HepG2 (cell line): ENCODE measurements around the gene ZNF574. TPM values are rescaled to one million over a fixed set of nuclear protein-coding genes. Genes with fewer than 3 reads are reported as not detected.

Experiments used
- ATAC-seq: fragments of 200-7000 bp; cut with Tn5 transposase; 3 replicates; pipeline ENCODE4 v1.9.1; 2020; ENCODE audit warnings: mild to moderate bottlenecking, moderate library complexity
- Bru-seq: library from RNA; stranded (reverse); fragments of 400-500 nt; gene quantifications from one replicate; lab custom pipeline; 2021; lab: Mats Ljungman, UMichigan
- BruChase-seq, 2 experiments: library from RNA; stranded (reverse); fragments of 400-500 nt; gene quantifications; one replicate each; lab custom pipeline; 2021; lab: Mats Ljungman, UMichigan
- BruUV-seq: library from RNA; stranded (reverse); fragments of 400-500 nt; replicated peaks from 2 replicates; lab custom pipeline; 2021; lab: Mats Ljungman, UMichigan
- CTCF ChIA-PET: fragments of 300-600 bp; formaldehyde crosslinking; extraction: SDS; loops from one replicate; lab custom pipeline; 2021; ENCODE audit warnings: low total read pairs, inconsistent platforms, low intra/inter-chr PET ratio; lab: Yijun Ruan, JAX
- POLR2A ChIA-PET: fragments of 350-600 bp; sonication (Branson Sonifier 250); formaldehyde crosslinking; loops from one replicate; lab custom pipeline; 2020; ENCODE audit warnings: antibody characterized with exemption, inconsistent platforms; lab: Yijun Ruan, JAX
- DNase-seq: peaks from one replicate; pipeline ENCODE4 v3.0.0-alpha.2; 2015; ENCODE audit warnings: low spot score
- FAIRE-seq: peaks from 3 replicates; lab custom pipeline; 2011; peaks lifted over from hg19 to GRCh38; lab: Jason Lieb, UNC
- H2AFZ ChIP-seq: one replicate; pipeline ENCODE4 v1.6.1; 2011; ENCODE audit warnings: low read length, inconsistent platforms
- H3K27ac ChIP-seq: fragments of 300-600 bp; 3 replicates; pipeline ENCODE4 v1.8.0; 2011; ENCODE audit warnings: mixed run types, mild to moderate bottlenecking, mixed read lengths, low read length, inconsistent platforms; ENCODE audit not compliant: insufficient read depth; ENCODE audit errors: extremely low read length
- H3K27me3 ChIP-seq, 2 experiments: fragments of 200-600 bp in 1 of 2; 2 replicates in 1 of 2; 3 replicates in 1 of 2; pipeline versions ENCODE4 v1.6.0 to v1.8.0; 2011; ENCODE audit warnings: low read length in 2 of 2, mild to moderate bottlenecking in 2 of 2, moderate library complexity in 2 of 2, inconsistent platforms in 1 of 2; ENCODE audit not compliant: insufficient read depth in 2 of 2, control insufficient read depth in 1 of 2
- H3K36me3 ChIP-seq, 2 experiments: fragments of 200-600 bp in 1 of 2; replicated peaks in 1 of 2; 2 replicates in 1 of 2; 3 replicates in 1 of 2; pipeline versions ENCODE4 v1.5.1 to v1.8.0; 2011; ENCODE audit warnings: low read length in 2 of 2, inconsistent platforms in 1 of 2; ENCODE audit not compliant: insufficient read depth in 2 of 2, control insufficient read depth in 1 of 2
- H3K4me1 ChIP-seq: 2 replicates; pipeline ENCODE4 v1.5.1; 2012; ENCODE audit warnings: low read length, inconsistent platforms; ENCODE audit not compliant: insufficient read depth
- H3K4me2 ChIP-seq: 2 replicates; pipeline ENCODE4 v1.6.0; 2011; ENCODE audit warnings: low read depth, low read length, inconsistent platforms
- H3K4me3 ChIP-seq, 3 experiments: fragments of 200-600 bp in 1 of 3; sonication (generic), shearing (Covaris generic) in 1 of 3; replicated peaks in 1 of 3; 2 replicates each; pipeline ENCODE4 v1.5.1; 2011 to 2016; ENCODE audit warnings: low read length in 3 of 3, inconsistent platforms in 2 of 3, low read depth in 2 of 3, mild to moderate bottlenecking in 2 of 3, control low read depth in 1 of 3, mixed read lengths in 1 of 3; ENCODE audit not compliant: insufficient read depth in 1 of 3
- H3K79me2 ChIP-seq: one replicate; pipeline ENCODE4 v1.6.1; 2011; ENCODE audit warnings: low read length, inconsistent platforms; ENCODE audit not compliant: insufficient read depth
- H3K9ac ChIP-seq: 2 replicates; pipeline ENCODE4 v1.6.0; 2011; ENCODE audit warnings: mild to moderate bottlenecking, low read depth, low read length, inconsistent platforms; ENCODE audit not compliant: insufficient read depth
- H3K9me3 ChIP-seq: 2 replicates; pipeline ENCODE4 v1.5.1; 2012; ENCODE audit warnings: mild to moderate bottlenecking, low read length
- H4K20me1 ChIP-seq: 2 replicates; pipeline ENCODE4 v1.6.0; 2011; ENCODE audit warnings: inconsistent platforms, mild to moderate bottlenecking, low read length, moderate library complexity; ENCODE audit not compliant: insufficient read depth
- KLF16 ChIP-seq, 2 experiments: sonication (generic) in 1 of 2; formaldehyde crosslinking in 1 of 2; IDR thresholded peaks; 2 replicates each; pipeline versions ENCODE4 v1.6.1 to v1.8.0; 2016 to 2023; ENCODE audit warnings: missing genetic modification reagents in 2 of 2, missing compliant biosample characterization in 1 of 2
- PLRG1 ChIP-seq: fragments of 450-650 bp; conservative IDR thresholded peaks from 2 replicates; pipeline ENCODE4 v1.6.1; 2016
- TAF1 ChIP-seq: sonication (generic); formaldehyde crosslinking; IDR thresholded peaks from 2 replicates; pipeline ENCODE4 v1.4.0; 2020; ENCODE audit warnings: missing genetic modification reagents
- ZNF383 ChIP-seq: sonication (generic); formaldehyde crosslinking; IDR thresholded peaks from 2 replicates; pipeline ENCODE4 v1.4.0; 2020; ENCODE audit warnings: missing genetic modification reagents, mild to moderate bottlenecking, borderline replicate concordance
- ZNF547 ChIP-seq: sonication (generic); formaldehyde crosslinking; IDR thresholded peaks from 2 replicates; pipeline ENCODE4 v1.5.1; 2020; ENCODE audit warnings: mild to moderate bottlenecking, missing genetic modification reagents
- ZNF558 ChIP-seq: sonication (generic); formaldehyde crosslinking; IDR thresholded peaks from 2 replicates; pipeline ENCODE4 v1.9.0; 2022; ENCODE audit warnings: mild to moderate bottlenecking, missing genetic modification reagents, borderline replicate concordance
- ZNF720 ChIP-seq: sonication (generic); formaldehyde crosslinking; IDR thresholded peaks from 2 replicates; pipeline ENCODE4 v1.4.0; 2020; ENCODE audit warnings: missing genetic modification reagents
- ZNF724P ChIP-seq: sonication (generic); formaldehyde crosslinking; IDR thresholded peaks from 2 replicates; pipeline ENCODE4 v1.8.0; 2022; ENCODE audit warnings: missing genetic modification reagents, borderline replicate concordance
- ZNF839 ChIP-seq: sonication (generic); formaldehyde crosslinking; IDR thresholded peaks from 2 replicates; pipeline ENCODE4 v1.4.0; 2020; ENCODE audit warnings: missing genetic modification reagents, mild to moderate bottlenecking, borderline replicate concordance
- WGBS: methylation state at CpG from one replicate; pipeline ENCODE4 v1.1.6; 2017; ENCODE audit warnings: low lambda C conversion rate; 5-methylcytosine and 5-hydroxymethylcytosine counted together
- in situ Hi-C: cut with HindIII; loops from 2 replicates; pipeline ENCODE4 v1.10.0; 2017; ENCODE audit warnings: low pct_unique_long_range_greater_than_20kb; ENCODE audit not compliant: extremely low pct_ligation_motif_present
- intact Hi-C: fragments of 100-400 bp; cut with micrococcal nuclease; formaldehyde crosslinking; loops from one replicate; pipeline ENCODE4 v1.10.0; 2022; ENCODE audit not compliant: unreplicated experiment
- long read RNA-seq, 2 experiments: library from RNA in 1 of 2; library from polyadenylated mRNA in 1 of 2; stranded (forward) in 1 of 2; unstranded in 1 of 2; transcript quantifications; one replicate each; pipeline ENCODE4 v2.0.0, GENCODE V29; 2019 to 2022
- polyA minus RNA-seq, 3 experiments: library from RNA; depleted of rRNA, polyadenylated mRNA; stranded (reverse); fragments of >200 nt; gene quantifications; 2 replicates each; pipeline ENCODE4 v1.2.3, GENCODE V29; 2011; ENCODE audit warnings: low replicate concordance in 1 of 3
- polyA plus RNA-seq, 8 experiments: library from polyadenylated mRNA; depleted of rRNA in 3 of 8; stranded (reverse) in 7 of 8; unstranded in 1 of 8; fragments of >200 nt; fragmentation: Illumina TruSeq in 4 of 8; extraction: Trizol in 4 of 8; gene quantifications; 2 replicates each; pipeline versions ENCODE4 v1.2.1 to v1.2.3, GENCODE V29; 2011 to 2016; ENCODE audit warnings: low read depth in 4 of 8, missing spikeins in 1 of 8, mixed read lengths in 1 of 8; ENCODE audit not compliant: insufficient read depth in 1 of 8
- total RNA-seq, 5 experiments: library from RNA; depleted of rRNA; stranded (reverse); fragments of >200 nt; fragmentation: Illumina TruSeq; extraction: Trizol; gene quantifications; 2 replicates each; pipeline ENCODE4 v1.2.3, GENCODE V29; 2016; ENCODE audit warnings: low read depth in 1 of 5
- TF ChIP-seq, protein P1 (sequence below): sonication (generic); formaldehyde crosslinking; IDR thresholded peaks from 2 replicates; pipeline ENCODE4 v1.9.0; 2021; ENCODE audit warnings: missing genetic modification reagents, borderline replicate concordance

ZNF574 gene, protein sequence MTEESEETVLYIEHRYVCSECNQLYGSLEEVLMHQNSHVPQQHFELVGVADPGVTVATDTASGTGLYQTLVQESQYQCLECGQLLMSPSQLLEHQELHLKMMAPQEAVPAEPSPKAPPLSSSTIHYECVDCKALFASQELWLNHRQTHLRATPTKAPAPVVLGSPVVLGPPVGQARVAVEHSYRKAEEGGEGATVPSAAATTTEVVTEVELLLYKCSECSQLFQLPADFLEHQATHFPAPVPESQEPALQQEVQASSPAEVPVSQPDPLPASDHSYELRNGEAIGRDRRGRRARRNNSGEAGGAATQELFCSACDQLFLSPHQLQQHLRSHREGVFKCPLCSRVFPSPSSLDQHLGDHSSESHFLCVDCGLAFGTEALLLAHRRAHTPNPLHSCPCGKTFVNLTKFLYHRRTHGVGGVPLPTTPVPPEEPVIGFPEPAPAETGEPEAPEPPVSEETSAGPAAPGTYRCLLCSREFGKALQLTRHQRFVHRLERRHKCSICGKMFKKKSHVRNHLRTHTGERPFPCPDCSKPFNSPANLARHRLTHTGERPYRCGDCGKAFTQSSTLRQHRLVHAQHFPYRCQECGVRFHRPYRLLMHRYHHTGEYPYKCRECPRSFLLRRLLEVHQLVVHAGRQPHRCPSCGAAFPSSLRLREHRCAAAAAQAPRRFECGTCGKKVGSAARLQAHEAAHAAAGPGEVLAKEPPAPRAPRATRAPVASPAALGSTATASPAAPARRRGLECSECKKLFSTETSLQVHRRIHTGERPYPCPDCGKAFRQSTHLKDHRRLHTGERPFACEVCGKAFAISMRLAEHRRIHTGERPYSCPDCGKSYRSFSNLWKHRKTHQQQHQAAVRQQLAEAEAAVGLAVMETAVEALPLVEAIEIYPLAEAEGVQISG
- 7.9 and 8.2 TPM in 2 replicates for total RNA-seq (2016; rRNA removed; fragmentation: Illumina TruSeq; extraction: Trizol)
- 2.3 and 2.4 TPM in 2 replicates for total RNA-seq (2016; cell fraction: cytosol; rRNA removed; fragmentation: Illumina TruSeq; extraction: Trizol; ENCODE audit: low read depth)
- 7.7 and 8.2 TPM in 2 replicates for total RNA-seq (2016; cell fraction: insoluble cytoplasmic fraction; rRNA removed; fragmentation: Illumina TruSeq; extraction: Trizol)
- total RNA-seq (2016; cell fraction: membrane; rRNA removed; fragmentation: Illumina TruSeq; extraction: Trizol) = 5.2 and 5.9 TPM in 2 replicates
- total RNA-seq (2016; cell fraction: nucleus; rRNA removed; fragmentation: Illumina TruSeq; extraction: Trizol) = 4.3 and 4.9 TPM in 2 replicates
- 7.7 and 9.5 TPM in 2 replicates for polyA plus RNA-seq (2011; rRNA removed)
- 6.7 and 9.5 TPM in 2 replicates for polyA plus RNA-seq (2011; cell fraction: cytosol; rRNA removed)
- polyA plus RNA-seq (2011; cell fraction: nucleus; rRNA removed) = 9.5 and 11.0 TPM in 2 replicates
- 4.3 and 4.4 TPM in 2 replicates for polyA plus RNA-seq (2012)
- polyA plus RNA-seq (2016; cell fraction: cytosol; fragmentation: Illumina TruSeq; extraction: Trizol; ENCODE audit: low read depth) = 0.51 and 0.69 TPM in 2 replicates
- 6.5 and 7.9 TPM in 2 replicates for polyA plus RNA-seq (2016; cell fraction: insoluble cytoplasmic fraction; fragmentation: Illumina TruSeq; extraction: Trizol; ENCODE audit: low read depth)
- polyA plus RNA-seq (2016; cell fraction: membrane; fragmentation: Illumina TruSeq; extraction: Trizol; ENCODE audit: low read depth) = 1.4 TPM in 2 replicates
- 6.0 and 6.3 TPM in 2 replicates for polyA plus RNA-seq (2016; cell fraction: nucleus; fragmentation: Illumina TruSeq; extraction: Trizol; ENCODE audit: insufficient read depth, low read depth)
- 24.3 and 39.3 TPM in 2 replicates for polyA minus RNA-seq (2011; rRNA and poly(A)+ RNA removed; ENCODE audit: low replicate concordance)
- polyA minus RNA-seq (2011; cell fraction: cytosol; rRNA and poly(A)+ RNA removed) = 12.1 and 12.4 TPM in 2 replicates
- polyA minus RNA-seq (2011; cell fraction: nucleus; rRNA and poly(A)+ RNA removed) = 5.8 and 6.5 TPM in 2 replicates
- Bru-seq, nascent RNA = percentile 47 among the genes with signal in this experiment
- BruChase-seq, experiment 1, labeled RNA remaining after a 6-hour chase = percentile 47 among the genes with signal in this experiment
- BruChase-seq, experiment 2, labeled RNA remaining after a 2-hour chase = percentile 52 among the genes with signal in this experiment
- long read RNA-seq, experiment 1, transcript ZNF574-202 (2 exons, 2,940 nt) = major isoform, 10 of 13 reads
- long read RNA-seq, experiment 1, partial matches to known transcripts = 0 of 13 reads
- long read RNA-seq, experiment 1, other reads (novel, unspliced or antisense) = 3 of 13 reads
- long read RNA-seq, experiment 2, transcript ZNF574-202 (2 exons, 2,940 nt) = major isoform, 16 of 28 reads
- long read RNA-seq, experiment 2, partial matches to known transcripts = 12 of 28 reads
- long read RNA-seq, experiment 2, other reads (novel, unspliced or antisense) = 0 of 28 reads

DNA sequence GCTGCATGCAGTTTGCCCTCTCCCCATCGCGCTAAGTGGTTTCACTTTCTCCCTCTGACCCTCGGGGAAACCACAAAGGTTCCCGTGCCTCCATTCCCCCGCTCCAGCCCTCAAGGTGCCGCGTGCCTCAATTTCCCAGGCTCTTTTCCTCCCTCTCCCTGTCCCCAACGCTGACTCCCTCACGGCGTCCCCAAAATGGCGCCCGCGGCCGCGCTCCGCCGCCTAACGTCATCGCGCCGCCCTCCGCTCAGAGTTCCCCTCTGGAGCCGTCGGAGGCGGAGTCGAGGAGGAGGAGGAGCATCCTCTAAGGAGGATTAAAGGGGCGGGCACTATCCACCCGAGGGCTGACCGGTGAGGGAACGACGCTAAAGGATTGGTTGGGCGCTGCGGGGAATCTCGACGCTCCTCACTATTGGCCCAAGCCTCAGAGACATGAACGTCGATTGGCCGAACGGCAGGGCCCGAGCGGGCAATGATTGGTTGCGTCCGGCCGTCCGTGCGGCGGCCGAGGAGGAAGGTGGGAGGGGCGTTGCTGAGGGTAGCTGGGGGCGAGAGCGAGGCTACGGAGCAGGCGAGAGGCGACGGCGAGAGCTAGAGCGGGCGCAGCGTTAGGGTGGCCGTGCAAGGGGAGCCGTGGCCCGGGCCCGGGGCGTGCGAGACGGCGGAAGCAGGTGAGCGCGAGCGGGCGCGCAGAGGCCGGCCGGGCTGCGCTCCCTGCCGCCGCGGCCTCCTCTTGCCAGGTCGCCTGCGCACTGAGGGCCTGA is at the start of gene ZNF574:
Gene ZNF574, plus strand, starts transcription at position 551 of the 764 bp plus-strand sequence. CDS start 2,441 bp downstream, outside the sequence.
- H3K4me3 ChIP-seq = peak within 1 kb of the TSS; percentile 88 to 96 (median 93)
- H3K79me2 ChIP-seq = peaks cover 22% of the 10 kb centered on the region
- peak; percentile 98 for DNase-seq
- no TSS peak for BruUV-seq
- peak within 1 kb of the TSS; percentile 91 for H3K4me2 ChIP-seq
- peak within 1 kb of the TSS; percentile 94 for H3K9ac ChIP-seq
- in situ Hi-C loops (no loop called here), intact Hi-C loops (no loop called here)
- ChIA-PET POLR2A (interaction anchor here (0.6 to 1.5 kb wide), 11 partner anchors 11 to 1070 kb away, joined by 3 to 8 read pairs (median 4); partner anchors contain the start of genes GSK3A and RPS19), CTCF (no interaction called here)
- H4K20me1 ChIP-seq = peaks cover 16% of the 10 kb centered on the region
- no peaks in the 10 kb centered on the region for H3K9me3 ChIP-seq
- peak within 1 kb of the TSS; percentile 90 for H3K27ac ChIP-seq
- H3K4me1 ChIP-seq = peaks cover 28% of the 10 kb centered on the region
- WGBS = under 1% methylated on average over 33 of the region's 80 CpGs
- peaks cover 0 to 2% of the 10 kb centered on the region in 2 experiments; a peak in 1 of 5 replicates for H3K27me3 ChIP-seq
- peak; percentile 96 for FAIRE-seq
- peak within 1 kb of the TSS; percentile 89 for H2AFZ ChIP-seq
- peaks cover 20 to 21% of the 10 kb centered on the region in 2 experiments; a peak in 4 of 5 replicates for H3K36me3 ChIP-seq
- ATAC-seq = peak; percentile 98
- TF ChIP-seq ZNF724P (CRISPR knock-in tag) = no peak; the same call in 1 of the 2 replicates
- peak in 1 of 2 experiments; percentile 36; a peak in 1 of 4 replicates for TF ChIP-seq KLF16 (CRISPR knock-in tag; IDR thresholded peaks at IDR 0.05)
- TF ChIP-seq, protein P1, sequence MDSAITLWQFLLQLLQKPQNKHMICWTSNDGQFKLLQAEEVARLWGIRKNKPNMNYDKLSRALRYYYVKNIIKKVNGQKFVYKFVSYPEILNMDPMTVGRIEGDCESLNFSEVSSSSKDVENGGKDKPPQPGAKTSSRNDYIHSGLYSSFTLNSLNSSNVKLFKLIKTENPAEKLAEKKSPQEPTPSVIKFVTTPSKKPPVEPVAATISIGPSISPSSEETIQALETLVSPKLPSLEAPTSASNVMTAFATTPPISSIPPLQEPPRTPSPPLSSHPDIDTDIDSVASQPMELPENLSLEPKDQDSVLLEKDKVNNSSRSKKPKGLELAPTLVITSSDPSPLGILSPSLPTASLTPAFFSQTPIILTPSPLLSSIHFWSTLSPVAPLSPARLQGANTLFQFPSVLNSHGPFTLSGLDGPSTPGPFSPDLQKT = no peak
- TF ChIP-seq PLRG1 = no peak
- peak; percentile 88 for TF ChIP-seq TAF1
- no peak for TF ChIP-seq ZNF839 (CRISPR knock-in tag)
- peak; percentile 87; the same call in 1 of the 2 replicates for TF ChIP-seq ZNF558 (CRISPR knock-in tag)
- TF ChIP-seq ZNF383 (CRISPR knock-in tag) = no peak
- peak; percentile 84; the same call in 1 of the 2 replicates for TF ChIP-seq ZNF547
- TF ChIP-seq ZNF720 (CRISPR knock-in tag) = no peak
